Suppressor macrophage (primary cell): ENCODE measurements around the gene ARPC2.

Experiments
- DNase-seq, 4 experiments: peaks; one replicate each; pipeline ENCODE4 v3.0.0-alpha.2; 2020 to 2022

The ARPC2 gene

GRCh38 chr2:218255446-218255845 lies 38.5 kb downstream of the ARPC2 start:
- DNase-seq = peak; percentile 42 to 85 (median 65)

DNA sequence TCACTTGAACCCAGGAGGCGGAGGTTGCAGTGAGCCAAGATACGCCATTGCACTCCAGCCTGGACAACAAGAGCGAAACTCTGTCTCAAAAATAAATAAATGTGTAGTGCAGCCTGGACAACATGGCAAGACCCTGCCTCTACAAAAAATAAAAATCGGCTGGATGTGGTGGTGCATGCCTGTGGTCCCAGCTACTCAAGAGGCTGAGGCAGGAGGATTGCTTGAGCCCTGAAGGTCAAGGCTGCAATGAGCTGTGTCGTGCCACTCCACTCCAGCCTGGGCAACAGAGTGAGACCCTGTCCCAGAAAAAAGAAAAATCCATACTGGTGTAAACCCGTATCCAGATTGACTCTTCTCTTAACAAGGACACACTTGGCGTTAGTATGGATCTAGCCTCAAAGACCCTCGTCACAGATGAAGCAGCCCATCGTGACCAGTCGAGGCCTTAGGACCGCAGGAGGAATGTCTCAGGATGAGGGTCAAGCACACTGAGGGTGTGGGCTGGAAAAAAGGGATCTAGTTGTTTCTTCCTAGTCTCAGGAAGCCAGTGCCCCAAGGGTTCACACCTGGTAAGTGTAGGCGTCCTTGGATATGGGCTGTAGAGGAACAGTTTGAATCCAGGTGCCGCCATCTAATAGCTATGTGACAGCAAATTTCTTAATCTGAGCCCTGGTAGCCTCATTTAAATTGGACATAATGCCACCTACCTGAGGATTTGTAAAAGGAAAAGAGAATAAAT lies 39.8 kb downstream of the ARPC2 start:
- no peak for DNase-seq

- peak; percentile 87 to 96 (median 91) for DNase-seq
Observed at GRCh38 chr2:218257390-218257981, 40.5 kb downstream of the ARPC2 start.

GRCh38 chr2:218259099-218259961 lies 42.3 kb downstream of the ARPC2 start:
- DNase-seq = peak; percentile 73 to 88 (median 86)

- DNase-seq = no peak
Observed at GRCh38 chr2:218260166-218260565, 43.2 kb downstream of the ARPC2 start.

DNA sequence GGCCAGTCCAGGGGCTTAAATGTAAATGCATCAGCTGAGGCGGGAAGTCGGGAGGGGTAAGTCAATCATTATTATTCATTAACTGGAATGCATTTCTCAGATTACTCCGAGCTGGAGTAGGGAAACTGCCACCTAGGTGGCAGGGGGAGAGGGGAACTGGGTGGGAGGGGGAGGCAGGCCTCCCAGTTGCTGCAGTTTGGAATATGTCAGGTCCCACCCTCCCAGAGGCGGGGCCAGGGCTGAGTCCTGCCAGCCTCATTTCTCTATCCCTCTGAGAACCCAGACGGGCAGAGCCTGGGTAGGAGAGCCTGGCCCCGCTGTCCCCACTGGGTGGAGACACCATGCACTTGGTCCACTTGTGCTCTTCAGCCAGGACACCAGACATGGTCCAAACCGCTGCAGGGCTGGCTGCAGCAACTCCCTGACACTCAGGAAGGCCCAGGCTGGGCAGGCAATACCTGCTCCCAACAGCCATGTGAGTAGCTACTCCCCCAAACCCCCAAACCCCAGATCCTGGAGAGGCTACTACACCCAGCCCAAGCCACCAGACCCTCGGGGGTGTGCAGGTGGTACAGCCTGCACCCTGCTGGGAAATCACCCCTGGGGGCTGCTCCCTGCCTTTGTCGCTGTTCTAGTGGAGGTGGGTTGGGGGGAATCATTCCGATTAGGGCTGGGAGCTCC lies 43.9 kb downstream of the ARPC2 start, which contains the start of gene GPBAR1:
TSS of gene GPBAR1 (plus strand) at position 274 of the 681 bp plus-strand sequence. CDS start 1,710 bp downstream, outside the sequence.
- DNase-seq = peak in 2 of 4 experiments; percentile 42 to 45

DNA sequence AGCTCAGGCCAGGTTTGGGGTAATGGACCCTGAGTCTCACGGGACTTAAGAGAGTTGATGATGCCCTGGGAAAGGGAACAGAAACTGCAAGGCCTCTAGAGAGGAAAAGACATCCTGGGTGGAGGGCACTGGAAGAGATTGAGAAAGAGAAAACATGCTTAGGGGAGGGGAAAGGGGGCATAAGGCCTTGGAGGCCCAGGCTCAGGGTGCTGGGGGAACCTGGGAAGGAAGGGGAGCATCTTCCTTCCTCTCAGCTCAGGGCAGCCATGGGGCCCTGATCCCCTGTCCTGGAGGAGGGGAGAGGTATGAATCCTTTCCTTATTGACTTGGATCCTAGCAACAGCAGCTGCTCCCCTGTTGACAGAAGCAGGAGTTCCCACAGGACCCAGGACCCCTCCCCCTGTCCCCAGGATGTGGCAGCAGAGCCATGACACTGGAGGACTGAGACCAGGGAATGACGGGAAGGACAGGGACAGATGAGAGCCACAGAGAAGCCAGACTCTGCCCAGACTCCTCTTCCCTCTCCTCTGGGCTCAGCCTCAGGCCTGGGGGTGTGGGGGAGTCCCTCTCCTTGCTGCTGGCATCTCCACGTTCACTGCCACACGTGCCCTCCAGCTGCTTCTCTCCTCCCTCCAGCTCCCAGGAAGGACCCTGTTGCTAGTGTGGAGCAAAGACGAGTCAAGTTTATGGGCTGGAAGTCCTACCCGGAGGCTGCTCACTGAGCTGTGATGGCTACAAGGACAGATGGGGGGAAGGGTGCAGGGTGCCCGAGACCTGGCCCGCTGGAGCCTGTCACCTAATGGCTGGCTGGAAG lies 44.6 kb downstream of the ARPC2 start:
- DNase-seq = peak; percentile 46 to 76 (median 60)

- DNase-seq = no peak
Observed at GRCh38 chr2:218262237-218262600, 45.2 kb downstream of the ARPC2 start.

- no peak for DNase-seq
Observed at GRCh38 chr2:218262631-218263586, 45.9 kb downstream of the ARPC2 start.

DNA sequence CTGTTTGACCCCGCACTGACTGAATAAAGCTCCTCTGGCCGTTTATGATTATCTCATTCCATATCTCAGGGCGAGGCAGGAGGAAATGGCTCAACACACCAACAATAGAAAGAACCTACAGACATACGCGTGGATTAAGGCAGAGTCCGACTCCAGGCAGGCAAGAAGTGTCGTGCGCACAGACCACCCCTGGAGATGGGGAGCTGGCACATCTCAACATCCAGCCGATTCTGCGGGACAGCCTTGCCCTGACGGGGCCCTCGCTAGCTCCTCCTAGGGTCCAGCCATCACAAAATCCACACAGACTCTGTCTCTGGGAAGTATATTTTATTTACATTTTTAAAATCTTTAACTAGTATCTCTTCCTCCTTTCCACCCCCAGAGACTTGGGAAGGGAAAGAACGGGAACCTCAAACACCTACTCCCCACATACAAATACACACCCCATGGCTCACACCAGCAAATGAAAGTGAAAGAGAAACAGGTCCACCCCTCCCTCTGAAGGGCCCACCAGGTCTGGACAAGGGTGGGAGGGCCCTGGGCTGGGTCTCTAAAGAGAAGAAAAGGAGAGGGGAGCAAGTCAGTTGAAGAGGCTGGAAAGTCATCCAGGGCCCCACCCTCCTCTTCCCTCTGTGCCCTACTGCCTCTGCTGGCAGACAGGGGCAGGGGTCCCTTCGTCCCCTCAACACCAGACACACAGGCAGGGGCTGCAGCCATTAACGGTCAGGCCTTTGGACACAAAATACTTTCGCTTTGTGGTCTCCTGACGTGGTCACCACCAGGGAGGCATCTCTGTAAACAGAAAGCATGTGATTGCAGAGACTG lies 47.0 kb downstream of the ARPC2 start:
- peak in 3 of 4 experiments; percentile 48 to 55 (median 54) for DNase-seq

GRCh38 chr2:218264773-218265561 lies 48.0 kb downstream of the ARPC2 start:
- DNase-seq = no peak

DNA sequence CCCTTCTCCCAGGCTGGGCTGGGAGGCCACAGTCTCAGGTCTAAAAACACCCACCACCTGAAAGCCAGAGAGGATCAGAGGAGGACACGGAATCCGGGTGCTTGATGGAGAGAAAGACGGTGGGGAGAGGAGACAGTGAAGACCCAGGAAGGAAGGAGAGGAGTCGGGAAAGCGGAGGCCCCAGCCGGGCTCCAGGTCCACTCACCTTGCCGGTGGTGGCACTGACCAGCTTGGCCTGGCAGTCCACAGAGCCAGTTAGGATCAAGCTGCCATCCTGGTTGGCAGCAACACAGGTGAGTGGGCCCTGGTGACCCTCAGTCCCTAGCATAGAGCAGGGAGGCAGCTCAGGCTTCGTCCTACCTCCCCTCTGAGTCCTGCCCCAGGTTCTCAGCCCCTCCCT lies 48.6 kb downstream of the ARPC2 start:
- DNase-seq = no peak

DNA sequence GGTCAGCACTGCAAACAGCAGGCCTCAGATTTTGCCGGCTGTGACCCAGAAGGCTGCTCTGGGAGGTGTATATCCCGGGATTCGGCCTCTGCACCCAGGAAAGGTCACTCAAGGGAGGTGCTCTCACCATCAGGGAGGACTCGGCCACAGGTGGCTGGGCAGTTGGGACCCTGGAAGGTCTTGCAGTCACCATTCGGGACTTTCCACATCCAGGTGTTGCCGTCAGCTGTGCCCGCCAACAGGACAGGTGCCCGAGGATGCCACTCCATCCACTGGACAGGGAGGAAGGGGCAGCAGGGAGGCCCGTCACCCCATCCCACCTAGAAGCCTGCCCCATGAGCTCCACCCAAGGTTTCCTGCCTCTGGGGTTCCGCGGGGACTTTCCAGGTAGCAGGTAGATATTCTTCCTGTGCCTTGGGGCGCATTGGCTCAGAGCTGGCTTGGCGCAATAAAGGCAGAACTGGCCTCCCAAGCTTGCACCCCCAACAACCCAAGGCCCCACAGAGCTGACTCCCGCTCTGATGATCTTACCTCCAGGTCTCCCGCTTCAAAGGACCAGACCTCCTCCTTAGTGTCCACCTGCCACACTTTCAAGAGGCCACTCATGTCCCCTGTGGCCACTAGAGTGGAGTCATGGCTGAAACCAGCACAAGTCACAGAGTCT lies 49.5 kb downstream of the ARPC2 start:
- DNase-seq = no peak

DNA sequence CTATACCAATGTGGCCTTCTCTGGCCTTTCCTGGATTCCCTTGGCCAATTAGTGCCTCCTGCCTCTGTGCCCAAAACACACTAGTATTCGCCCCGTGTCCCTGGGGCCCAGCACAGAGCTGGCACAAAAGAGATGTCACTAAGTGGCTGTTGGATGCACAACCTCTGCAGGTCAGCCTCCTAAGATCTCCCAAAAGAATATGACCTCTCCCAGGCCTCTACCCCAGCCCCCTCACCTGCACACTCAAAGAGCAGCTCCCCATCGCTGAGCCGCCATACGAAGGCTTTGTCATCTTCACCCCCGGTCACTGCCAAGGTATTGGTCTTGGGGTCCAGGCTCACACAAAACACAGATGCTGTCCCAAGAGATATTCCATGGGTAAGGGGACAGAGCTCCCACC lies 50.3 kb downstream of the ARPC2 start:
- DNase-seq = no peak

DNA sequence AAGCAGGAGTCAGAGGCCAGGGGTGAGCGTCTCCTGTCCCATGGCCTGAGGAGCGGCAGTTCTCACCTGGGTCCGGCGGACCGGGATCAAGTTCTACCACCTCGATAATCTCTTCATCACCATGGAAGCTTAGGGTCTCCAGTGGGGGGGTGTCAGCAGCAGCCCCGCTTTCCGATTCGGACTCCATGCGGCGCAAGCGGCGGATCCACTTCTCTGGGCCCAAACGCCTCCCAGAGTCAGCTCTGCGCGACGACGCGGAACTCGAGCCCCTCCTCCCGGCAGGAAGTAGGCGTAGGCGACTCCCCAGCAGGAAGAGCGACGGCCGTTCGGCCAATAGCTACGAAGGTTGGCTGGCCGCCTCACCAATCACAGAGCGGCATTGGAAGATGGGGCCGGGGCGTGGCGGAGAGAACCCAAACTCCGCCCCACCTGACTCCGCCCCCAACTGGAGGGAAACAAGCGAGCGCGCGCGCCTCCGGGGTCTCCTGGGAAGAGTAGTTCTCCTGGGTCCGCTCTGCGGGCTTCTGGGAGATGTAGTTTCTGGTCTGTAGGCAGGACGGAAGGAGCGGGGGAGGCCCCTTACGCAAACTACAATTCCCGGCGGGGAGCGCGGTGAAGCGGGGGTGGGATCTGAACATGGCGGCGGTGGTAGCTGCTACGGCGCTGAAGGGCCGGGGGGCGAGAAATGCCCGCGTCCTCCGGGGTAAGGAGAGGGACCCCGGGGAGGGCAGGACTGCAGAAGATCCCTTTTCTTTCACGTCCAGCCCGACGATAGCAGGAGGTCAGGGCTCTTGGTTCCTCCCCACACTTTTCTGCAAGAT lies 53.1 kb downstream of the ARPC2 start, which contains the start of the genes AAMP and PNKD:
TSS of gene AAMP (minus strand) at position 238 of the 821 bp plus-strand sequence. CDS start at position 187, 51 bp downstream.
TSS of gene PNKD (plus strand) at position 620 of the 821 bp plus-strand sequence. CDS start at position 637, 17 bp downstream.
- DNase-seq = peak; percentile 100

DNA sequence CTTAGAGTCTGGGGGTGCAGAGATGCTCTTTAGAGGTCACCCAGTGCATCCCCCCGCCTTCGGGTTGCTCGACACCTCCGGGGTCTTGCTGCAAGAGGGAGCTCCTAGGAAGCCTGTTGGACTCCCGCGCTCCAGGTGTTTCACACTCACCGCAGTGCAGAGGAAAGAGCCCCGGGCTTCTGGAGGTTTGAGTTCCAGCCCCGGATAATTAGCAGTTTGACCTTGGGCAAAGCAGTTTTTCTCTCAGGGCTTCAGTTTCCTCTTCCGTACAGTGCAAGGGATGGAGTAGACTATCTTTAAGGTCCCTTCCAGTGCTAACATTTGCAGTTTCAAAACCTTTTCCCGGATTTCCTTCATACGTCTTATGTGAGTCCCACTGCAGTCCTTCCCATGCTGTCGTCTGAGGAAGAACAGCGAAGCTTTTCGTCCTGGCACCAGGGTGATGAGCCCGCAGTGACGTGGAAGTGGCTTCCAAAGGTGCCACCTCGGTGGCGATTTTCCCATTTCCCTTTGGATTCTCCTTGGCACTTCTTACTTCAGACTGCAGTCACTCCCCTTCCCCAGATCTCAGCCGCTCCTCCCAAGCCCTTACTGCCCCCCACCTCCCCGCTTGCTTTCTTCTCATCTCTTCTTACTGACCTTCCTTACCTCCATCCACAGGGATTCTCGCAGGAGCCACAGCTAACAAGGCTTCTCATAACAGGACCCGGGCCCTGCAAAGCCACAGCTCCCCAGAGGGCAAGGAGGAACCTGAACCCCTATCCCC lies 53.9 kb downstream of the ARPC2 start:
- DNase-seq = peak in 3 of 4 experiments; percentile 29 to 45 (median 45)
